ENCODE measurements around the gene OR2A1.
A peak's percentile ranks its signal among the peaks of the same experiment; 100 is the strongest.
"Not testable (repeated sequence)": the region's sequence is repeated elsewhere in the genome, so short reads cannot be mapped to it uniquely, and the experiment has no call there.

Gene OR2A1
- 0 reads per million in 4 donors for total RNA-seq

- not testable (repeated sequence) for DNase-seq
Observed at GRCh38 chr7:144311872-144312469, at the start of gene OR2A1. Gene OR2A1 (plus strand): TSS chr7:144312419. CDS start chr7:144318125, 5,706 bp downstream.

GRCh38 chr7:144264692-144265091, 47.5 kb upstream of the OR2A1 start, which contains the start of gene OR2A7:
Gene OR2A7 (minus strand): TSS chr7:144264792. CDS start chr7:144259628, 5,164 bp downstream.
- DNase-seq: not testable (repeated sequence)

- DNase-seq: not testable (repeated sequence)
Observed at GRCh38 chr7:144269188-144269587, 43.0 kb upstream of the OR2A1 start, which contains the start of gene CTAGE8. Gene CTAGE8 (minus strand): TSS chr7:144269288. CDS start chr7:144269250, 38 bp downstream.

- not testable (repeated sequence) for DNase-seq
Observed at GRCh38 chr7:144275281-144275680, 36.9 kb upstream of the OR2A1 start.

GRCh38 chr7:144280010-144280409, 32.2 kb upstream of the OR2A1 start:
- DNase-seq: not testable (repeated sequence)

- not testable (repeated sequence) for DNase-seq
Observed at GRCh38 chr7:144281981-144282380, 30.2 kb upstream of the OR2A1 start.

GRCh38 chr7:144282490-144282889, 29.7 kb upstream of the OR2A1 start:
- DNase-seq: not testable (repeated sequence)

GRCh38 chr7:144283716-144284115, 28.5 kb upstream of the OR2A1 start:
- DNase-seq: not testable (repeated sequence)

- DNase-seq: not testable (repeated sequence)
Observed at GRCh38 chr7:144287171-144287784, 24.9 kb upstream of the OR2A1 start.

GRCh38 chr7:144291607-144292006, 20.6 kb upstream of the OR2A1 start:
- peak in 1 of 5 donors; percentile 0 for DNase-seq

GRCh38 chr7:144292384-144293161, 19.6 kb upstream of the OR2A1 start:
- DNase-seq: not testable (repeated sequence)

GRCh38 chr7:144293794-144294499, 18.3 kb upstream of the OR2A1 start:
- DNase-seq: not testable (repeated sequence)

GRCh38 chr7:144302578-144303303, 9.5 kb upstream of the OR2A1 start:
- DNase-seq: not testable (repeated sequence)

GRCh38 chr7:144303607-144304006, 8.6 kb upstream of the OR2A1 start:
- not testable (repeated sequence) for DNase-seq

- not testable (repeated sequence) for DNase-seq
Observed at GRCh38 chr7:144305156-144305555, 7.1 kb upstream of the OR2A1 start.

- DNase-seq: not testable (repeated sequence)
Observed at GRCh38 chr7:144309702-144310101, 2.5 kb upstream of the OR2A1 start.

GRCh38 chr7:144311218-144311617, 1.0 kb upstream of the OR2A1 start:
- DNase-seq: not testable (repeated sequence)

- not testable (repeated sequence) for DNase-seq
Observed at GRCh38 chr7:144317537-144317936, 5.3 kb downstream of the OR2A1 start.

GRCh38 chr7:144319547-144319946, 7.3 kb downstream of the OR2A1 start:
- DNase-seq: not testable (repeated sequence)

GRCh38 chr7:144321677-144322206, 9.5 kb downstream of the OR2A1 start:
- DNase-seq: not testable (repeated sequence)

- DNase-seq: peak in 1 of 5 donors; percentile 9
Observed at GRCh38 chr7:144323359-144323758, 11.1 kb downstream of the OR2A1 start.
